Measurements from ENCODE around the gene PRPSAP2.

DNA sequence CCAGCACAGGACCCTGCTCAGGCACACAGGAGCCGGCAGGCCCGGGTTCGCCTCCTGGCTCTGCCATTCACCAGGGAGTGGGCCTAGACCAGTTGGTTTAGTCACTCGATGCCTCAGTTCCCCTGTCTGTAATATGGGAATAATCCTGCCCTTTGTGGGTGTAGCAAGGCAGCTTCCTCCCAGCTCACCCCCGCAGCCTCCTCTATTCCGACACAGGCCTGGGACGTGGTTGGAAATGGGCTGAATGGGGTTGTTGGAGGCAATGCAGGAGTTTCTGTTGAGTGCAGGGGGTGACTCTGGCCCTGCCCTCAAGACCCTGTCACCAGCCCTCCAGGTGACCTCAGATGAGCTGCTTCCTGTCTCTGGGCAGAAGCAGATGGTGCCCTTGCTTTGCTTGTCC lies 113.9 kb downstream of the PRPSAP2 start:
- TF ChIP-seq POLR2AphosphoS5 (IDR thresholded peaks at IDR 0.05) (no peak), EP300 (IDR thresholded peaks at IDR 0.05) (no peak)

Data from gastroesophageal sphincter (tissue), 2 donors.